Mucosa of gallbladder (tissue), 1 donor: ENCODE results near the gene NOS2. TPM values are rescaled to one million over a fixed set of nuclear protein-coding genes. Genes with fewer than 3 reads are reported as not detected.
"Not testable (repeated sequence)": the region's sequence is repeated elsewhere in the genome, so short reads cannot be mapped to it uniquely, and the experiment has no call there.

Source experiments
- DNase-seq: peaks from one replicate; pipeline ENCODE4 v3.0.0-alpha.2; 2020; ENCODE audit warnings: low spot score
- total RNA-seq: library from RNA; stranded (reverse); gene quantifications from one replicate; pipeline ENCODE4 v1.2.1, GENCODE V29; 2021
- donor health status: DM: no; HTN: no; CAD: no.

The NOS2 gene
- total RNA-seq, 1 donor from 2014 or later = 0.12 TPM

DNA sequence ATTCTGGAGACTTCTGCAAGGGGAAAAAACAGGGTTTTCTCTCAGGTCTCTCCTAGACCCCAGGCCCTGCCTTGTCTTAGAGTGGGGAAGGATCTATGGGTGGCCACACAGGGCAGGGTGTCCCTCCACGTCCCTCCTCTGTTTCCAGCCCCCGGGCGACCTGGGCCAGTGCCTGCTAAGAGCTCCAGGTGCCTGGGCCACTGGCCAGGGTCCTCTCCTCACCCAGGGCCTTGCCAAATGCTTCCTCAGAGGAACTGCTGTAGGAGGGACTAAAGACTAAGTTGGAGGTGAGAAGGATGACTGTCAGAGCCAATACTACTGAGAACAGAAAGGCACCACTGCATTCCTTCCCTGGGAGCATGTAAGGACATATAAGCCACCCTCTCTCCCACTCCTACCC lies 11.4 kb downstream of the NOS2 start:
- DNase-seq = no peak

DNA sequence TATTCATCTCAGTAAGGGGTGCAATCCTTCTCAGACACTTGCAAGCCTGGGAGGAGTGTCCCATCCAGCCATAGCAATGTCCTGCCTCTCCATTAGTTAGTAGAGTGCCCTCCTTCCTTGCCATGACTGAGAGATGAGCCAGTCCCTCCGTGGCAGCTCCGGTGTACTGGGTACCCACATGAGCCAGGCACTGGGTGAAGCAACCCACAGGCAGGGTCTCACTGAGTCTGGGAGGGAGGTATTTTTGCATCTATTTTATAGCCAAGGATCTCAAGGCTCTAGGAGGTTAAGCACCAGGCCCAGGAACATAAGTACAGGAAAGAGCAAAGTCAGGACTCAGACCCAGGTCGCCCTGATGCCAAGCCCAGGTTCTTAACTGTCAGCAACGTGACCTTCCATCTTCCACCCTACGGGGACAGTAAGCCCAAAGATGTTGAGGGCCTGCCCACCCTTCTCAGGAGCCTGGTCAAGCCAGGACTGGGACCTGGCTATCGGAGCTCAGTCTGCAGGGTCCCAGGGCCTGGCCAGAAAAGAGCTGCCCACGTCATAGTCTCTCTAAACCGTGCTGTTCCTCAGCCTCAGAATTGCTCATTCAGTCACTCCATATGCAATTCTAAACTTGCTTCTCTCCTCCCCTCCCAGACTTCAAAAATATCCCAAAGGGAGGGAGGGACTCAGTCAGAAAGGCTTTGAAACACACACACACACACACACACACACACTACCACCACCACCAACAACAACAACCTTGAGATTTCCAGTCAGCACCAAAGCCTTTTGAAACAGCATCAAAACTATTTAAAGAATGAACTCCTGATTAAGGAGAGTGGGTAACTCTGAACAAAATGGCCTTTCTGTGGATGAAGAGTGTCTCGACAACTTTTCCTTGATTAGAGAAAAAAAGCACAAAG lies 16.6 kb downstream of the NOS2 start:
- DNase-seq = no peak

DNA sequence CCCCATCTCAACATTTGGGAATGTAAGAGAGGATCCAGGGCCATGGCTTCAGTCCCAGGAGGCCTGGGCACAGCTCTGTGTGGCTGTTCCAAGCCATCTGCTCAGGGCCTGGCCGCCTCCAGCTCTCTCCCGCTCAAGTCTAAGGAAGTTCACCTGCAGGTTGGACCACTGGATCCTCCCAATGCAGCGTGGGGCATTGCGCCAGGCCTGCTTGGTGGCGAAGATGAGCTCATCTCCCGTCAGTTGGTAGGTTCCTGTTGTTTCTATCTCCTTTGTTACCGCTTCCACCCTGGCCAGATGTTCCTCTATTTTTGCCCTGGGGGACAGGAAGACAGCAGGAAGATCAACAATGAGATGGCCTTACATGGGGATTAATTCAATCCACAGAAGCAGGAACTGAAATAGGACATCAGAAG lies 17.5 kb downstream of the NOS2 start:
- no peak for DNase-seq

DNA sequence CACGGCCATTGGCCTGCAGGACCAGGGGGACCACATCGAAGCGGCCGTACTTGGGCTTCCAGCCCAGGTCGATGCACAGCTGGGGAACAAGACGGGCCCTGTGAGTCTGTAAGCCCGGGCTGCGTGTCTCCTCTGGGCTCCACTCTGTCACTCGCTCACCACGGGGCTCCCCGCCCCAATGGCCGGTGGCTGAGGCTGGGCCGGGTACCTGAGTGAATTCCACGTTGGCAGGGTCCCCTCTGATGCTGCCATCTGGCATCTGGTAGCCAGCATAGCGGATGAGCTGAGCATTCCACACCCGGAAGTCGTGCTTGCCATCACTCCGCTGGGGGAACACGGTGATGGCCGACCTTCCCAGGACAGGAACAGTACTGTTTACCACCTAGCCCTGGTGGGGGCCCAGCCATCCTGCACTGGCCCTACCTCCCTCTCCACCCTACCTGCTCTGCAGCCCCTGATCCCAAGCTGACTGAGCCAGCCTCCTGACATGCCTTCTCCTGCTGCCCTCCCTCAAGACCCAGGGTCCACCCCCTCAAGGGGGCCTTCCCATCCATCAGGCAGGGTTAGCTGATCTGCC lies 19.4 kb downstream of the NOS2 start:
- DNase-seq = no peak

DNA sequence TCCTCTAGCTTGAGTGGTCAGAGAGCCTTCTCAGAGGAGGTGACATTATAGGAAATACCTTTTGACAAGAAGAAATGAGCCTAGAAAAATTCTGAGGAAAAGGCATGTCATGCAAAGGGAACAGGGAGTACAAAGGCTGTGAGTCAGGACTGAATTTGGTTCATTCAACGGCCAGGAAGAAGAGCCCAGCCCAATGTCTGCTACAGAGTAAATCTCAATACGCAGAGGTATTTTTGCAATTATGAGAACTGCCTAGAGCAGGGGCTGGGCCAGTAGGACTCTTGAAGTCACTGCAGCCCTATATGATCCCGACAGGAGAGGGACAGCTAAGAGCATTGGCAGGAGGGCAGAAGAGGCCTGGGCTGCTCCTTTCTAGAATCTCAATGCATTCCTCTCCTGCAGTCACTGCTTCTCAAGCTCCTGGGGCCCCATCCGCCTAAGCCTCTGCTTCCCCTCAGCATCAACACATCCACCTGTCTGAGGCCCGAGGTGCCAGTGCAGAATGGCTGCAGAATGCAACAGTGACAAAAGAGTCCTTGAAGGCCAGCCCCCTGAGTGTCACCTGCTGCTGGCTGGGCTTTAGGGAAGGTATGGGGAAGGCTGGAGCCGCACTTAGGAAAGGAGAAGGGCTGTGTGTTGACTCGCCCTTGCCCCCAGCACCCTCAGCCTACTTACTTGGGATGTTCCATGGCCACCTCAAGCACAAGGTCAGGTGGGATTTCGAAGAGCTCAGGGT lies 20.1 kb downstream of the NOS2 start:
- no peak for DNase-seq

DNA sequence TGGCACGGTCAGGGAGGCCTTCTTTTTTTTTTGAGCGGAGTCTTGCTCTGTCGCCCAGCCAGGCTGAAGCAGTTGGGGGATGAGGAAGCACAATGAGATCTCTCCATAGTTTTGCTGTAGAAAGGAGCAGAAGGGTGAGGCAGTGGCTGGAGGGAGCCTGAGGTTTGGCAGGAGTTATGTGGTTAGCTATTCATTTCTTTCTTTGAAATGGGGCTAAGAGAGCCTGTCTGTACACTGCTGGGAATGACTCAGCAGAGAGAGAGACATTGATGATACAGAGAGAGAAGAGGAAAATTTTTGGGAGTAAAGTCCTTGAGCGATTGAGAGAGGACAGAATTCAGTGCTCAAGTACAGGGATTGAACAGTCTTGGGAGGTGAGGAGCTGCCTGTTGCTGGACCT lies 22.1 kb downstream of the NOS2 start:
- DNase-seq = no peak

DNA sequence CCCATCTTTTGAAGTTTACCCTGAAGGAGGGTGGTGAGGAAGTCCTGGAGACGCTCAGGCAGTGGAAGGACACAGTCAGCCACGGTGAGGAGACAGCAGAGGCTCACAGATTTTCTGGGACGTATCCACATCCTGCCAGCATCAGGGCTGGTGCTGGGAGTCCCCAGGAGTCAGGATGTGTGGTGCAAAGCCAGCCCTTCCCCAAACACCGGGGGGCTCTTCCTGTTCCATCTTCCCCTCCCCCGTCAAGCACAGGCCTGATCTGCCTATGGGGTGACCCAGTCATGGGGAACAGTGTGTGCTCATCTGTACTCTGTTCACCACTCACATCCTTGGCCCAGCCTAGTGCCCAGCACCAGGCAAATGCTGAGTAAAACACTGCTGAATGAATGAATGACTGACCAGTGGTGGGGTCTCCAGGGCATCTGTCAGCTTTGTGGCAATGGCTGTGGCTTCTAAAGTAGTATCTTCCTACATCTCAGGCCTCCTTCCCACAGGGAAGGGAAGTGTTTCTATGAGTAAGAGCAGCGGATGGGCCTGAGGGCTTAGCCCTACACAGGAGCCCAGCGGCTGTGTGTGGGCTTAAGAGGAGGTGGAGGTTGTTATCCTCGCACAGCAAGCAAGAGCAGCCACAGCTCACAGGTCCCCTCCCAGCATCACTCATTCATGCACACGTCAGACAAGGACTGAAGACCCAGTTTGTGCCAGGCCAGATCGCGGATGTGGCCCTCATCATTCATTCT lies 23.3 kb downstream of the NOS2 start:
- DNase-seq = no peak

DNA sequence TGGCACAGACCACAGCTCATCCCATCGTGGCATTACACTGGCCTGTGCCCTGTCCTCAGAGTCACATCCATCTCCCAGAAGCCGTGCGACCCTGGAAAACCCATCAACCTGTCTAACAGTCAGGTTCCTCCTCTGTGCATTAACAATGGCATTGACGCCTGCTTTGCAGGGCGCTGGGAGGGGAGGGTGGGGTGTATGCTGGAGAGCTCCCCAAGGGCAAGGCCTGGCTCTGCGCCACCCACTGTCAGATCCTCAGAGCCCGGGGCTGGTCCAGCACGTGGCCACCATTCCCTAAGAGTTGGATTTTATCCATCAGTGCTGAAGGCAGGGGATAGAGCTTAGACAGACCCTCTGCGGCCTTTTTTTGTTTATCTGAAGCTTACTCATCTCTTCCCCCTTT lies 28.7 kb downstream of the NOS2 start:
- no peak for DNase-seq

DNA sequence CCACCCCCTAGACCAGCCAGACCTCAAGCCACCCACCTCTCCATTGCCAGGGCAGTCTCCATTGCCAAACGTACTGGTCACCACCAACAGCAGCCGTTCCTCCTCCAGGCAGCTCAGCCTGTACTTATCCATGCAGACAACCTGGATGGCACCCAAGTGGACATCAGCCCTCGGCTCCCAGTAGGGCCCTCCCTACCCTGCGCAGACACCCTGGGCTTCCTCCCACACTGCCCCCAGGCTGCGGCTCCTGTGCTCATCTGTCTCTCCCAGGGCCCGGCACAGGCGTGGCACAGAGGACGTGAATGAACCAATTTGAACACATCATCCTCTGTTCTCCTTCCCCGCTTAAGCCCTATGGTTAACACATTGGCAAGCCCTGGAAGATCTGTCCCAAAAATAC lies 29.5 kb downstream of the NOS2 start:
- no peak for DNase-seq

DNA sequence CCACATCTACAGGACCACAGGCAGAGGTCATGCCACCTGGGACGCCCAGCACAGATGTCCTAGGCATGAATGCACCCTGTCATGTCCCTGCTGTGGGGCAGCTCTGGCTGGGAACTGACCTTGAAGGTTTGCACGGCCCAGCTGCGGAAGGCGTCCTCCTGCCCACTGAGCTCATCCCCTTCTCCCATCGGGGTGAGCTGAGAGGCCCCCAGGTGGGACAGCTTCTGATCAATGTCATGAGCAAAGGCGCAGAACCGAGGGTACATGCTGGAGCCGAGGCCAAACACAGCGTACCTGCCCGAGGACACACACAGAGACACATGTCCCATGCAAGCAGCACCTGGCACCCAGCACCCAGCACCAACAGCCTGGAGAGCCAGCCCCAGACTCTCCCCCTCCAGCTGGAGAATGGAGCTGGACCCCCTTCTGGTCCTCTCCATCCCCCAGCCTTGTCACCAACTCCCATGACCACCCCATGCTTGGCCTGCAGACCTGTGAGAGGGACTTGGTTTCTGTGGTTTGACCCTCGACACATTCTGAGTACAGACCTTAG lies 31.4 kb downstream of the NOS2 start:
- no peak for DNase-seq

DNA sequence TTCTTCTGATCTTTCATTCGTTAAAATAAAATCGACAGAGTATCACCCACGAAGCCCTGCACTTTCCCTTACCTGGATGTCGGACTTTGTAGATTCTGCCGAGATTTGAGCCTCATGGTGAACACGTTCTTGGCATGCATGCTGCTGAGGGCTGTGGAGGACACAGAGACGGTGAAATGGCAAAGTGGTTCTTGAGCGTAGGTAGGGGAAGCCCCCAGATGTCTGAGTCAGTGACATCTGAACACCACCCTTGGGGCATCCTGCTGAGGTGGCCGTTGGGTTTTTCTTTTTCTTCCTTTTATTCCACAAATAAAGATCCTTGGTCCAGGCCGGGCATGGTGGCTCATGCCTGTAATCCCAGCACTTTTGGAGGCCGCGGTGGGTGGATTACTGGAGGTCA lies 33.9 kb downstream of the NOS2 start:
- no peak for DNase-seq

DNA sequence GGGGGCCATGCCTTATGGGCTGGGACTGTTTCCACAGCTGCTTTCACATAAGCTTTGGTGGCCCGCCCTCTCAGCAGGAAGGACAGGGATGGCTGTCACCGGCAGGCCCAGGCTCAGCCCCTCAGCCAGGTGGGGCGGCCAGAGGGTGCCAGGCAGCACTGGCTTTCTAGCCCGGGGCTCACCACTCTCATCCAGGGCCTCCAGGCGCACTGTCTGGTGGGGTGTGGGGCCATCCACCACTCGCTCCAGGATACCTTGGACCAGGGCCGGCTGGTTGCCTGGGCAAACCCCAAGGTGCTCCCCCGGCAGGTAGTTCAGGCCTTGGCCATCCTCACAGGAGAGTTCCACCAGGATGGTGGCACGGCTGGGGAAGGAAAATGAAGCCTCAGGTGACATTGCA lies 35.0 kb downstream of the NOS2 start:
- DNase-seq = no peak

DNA sequence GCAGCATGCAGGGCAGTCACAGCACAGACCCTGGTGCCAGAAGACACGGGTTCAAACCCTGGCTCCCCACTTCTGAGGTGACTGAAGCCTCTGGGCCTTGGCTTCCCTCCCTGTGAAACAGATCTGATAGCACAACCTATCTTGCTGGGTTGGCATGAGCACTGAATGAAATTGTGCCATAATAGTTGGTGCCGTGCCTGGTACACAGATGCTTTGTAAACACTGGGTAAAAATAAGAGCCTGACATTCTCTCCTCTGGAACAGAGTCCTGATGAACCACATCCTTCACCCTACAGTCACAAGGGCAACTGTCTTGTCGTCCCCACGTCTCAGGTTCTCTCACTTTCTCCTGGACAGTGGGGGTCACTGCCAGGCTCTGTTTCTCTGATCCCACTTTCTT lies 35.7 kb downstream of the NOS2 start:
- DNase-seq = no peak

DNA sequence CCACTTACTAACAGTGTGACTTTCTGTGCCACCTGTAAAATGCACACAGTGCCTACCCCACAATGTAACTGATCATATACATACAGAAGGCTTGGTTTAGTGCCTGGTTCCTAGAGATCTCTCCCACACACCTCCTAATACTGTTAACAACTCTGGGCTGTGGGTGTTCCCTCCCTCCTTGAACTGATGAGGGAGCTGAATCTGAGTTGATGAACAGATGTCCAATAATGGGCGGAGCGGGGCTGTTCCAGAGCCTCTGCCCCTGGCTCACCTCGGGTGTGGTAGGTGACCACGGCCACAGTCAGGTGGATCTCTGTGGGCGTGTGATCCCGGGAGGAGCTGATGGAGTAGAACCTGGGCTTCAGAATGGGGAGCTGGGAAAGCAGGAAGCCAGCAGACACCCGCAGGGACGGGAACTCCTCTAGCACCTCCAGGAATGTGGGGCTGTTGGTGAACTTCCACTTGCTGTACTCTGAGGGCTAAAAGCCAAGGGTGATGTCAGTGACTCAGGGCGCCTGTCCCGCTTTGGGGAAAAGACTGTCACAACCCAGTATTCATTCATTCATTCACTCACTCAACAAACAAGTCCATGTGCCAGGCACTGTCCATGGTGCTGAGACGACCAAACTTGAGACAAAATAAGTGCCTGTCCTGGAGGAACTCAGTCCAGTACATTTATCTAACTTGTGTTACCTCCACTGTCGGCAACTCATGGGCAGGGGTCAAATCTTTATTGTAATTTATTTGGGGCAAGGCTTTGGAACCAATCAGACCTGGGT lies 37.6 kb downstream of the NOS2 start:
- peak; percentile 21 for DNase-seq

DNA sequence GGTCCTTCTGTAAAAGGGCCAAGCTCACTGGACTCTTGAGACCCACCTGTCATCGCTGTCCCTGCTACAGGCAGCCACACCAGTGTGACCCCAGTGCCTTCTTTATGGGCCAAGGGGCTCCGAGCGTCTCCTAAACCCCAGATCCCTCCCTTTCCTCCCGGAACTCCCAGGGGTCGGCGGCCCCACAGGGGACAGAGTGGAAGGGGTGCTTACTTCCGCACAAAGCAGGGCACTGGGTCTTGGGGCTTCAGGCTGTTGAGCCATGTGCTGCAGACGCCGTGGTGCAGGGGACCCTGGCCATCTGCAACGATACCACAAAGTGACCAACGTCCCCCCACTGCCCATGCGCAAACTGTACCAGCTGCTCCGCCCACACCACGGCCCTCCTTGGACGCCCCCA lies 39.4 kb downstream of the NOS2 start:
- not testable (repeated sequence) for DNase-seq

DNA sequence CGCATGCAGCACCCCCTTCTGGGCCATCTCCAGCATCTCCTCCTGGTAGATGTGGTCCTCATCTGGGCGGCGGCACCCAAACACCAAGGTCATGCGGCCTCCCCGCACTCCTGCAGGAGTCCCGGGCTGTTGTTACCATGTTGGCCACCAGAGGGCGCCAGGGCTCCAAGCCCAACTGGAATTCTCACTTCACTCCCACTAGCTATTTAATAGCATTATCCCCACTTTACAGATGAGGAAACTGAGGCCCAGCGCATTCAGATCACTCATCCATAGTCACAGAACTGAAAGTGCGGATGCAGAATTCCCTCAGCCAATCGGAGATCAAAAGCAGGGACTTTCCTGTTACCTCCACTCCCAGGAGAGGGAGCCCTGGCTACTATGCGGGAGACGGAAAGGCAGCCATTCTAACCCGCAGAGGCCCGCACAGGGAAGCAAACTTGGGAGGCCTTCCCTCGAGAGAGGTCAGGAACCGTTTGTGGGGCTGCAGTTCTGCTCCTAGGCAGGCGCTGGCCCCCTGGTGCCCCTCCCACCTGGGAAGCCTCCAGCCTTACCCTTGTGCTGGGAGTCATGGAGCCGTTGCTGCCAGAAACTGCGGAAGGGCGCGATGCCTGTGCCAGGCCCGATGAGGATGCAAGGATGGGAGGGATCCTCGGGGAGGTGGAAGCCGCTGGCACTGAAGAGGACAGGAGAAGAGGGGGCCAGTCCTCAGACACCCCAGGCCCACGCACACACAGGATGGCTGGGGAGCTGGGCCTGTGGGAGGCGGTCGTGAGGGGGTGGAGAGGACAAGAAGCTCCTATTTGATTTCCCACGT lies 40.1 kb downstream of the NOS2 start:
- peak; percentile 52 for DNase-seq

DNA sequence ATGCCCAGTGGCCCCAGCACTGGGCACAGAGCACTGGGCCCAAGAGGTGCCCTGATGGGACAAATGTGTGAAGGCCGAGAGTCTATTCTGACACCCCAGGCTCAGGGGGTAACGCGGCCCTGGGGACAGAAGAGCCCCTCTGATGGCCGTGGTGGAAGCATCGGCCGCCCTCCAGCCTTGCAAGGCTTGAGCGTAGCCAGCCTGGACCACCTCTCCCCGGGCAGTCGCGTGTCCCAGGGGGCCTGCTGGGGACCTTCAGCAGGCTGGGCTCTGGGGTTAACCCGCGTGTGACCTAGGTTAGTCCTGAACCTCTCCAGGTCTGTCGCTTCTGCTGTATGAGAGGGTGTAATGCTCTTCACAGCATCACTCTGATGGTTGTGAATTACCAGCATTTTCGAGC lies 40.8 kb downstream of the NOS2 start:
- no peak for DNase-seq

DNA sequence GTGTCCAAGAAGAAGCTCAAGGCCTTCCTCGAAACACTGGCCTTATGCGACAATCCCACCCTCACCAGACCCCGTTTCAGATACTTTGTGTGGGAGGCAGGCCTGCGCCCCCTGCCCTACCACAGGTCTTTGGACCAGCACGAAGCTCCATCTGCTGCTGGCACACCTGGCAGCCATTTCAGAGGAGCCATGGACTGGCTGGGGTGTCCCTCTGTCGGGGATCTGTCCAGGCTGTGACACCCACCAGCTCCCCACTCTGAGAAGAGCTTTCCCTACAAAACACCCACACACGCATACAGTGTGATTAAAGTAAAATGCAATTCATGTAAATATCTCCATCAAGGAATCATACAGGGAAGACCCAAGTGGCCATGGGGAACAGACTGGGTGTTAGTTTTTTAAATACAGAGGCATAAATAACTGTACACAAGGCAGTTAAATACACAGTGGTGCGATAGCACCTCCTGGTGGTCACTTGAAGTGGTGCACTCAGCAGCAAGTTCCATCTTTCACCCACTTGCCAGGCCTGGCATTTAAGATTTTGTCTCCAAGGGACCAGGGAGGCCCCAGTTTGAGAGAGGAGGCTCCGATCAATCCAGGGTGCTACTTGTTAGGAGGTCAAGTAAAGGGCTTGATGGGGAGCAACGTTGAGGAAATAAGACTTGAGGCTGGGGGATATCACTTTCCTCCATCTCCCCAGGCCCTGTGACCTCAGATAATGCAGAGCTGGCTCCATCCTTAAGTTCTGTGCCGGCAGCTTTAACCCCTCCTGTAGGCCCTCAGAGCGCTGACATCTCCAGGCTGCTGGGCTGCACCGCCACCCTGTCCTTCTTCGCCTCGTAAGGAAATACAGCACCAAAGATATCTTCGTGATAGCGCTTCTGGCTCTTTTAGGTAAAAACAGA lies 43.6 kb downstream of the NOS2 start:
- peak; percentile 53 for DNase-seq
